Gastroesophageal sphincter (tissue), 4 donors: ENCODE measurements around the gene HOXA7. TPM values are rescaled to one million over a fixed set of nuclear protein-coding genes. Genes with fewer than 3 reads are reported as not detected.

Experiments used
- ATAC-seq: fragments of 150-250 bp; one replicate; pipeline ENCODE4 v1.9.1; 2016; ENCODE audit warnings: mild to moderate bottlenecking, moderate library complexity
- H3K27ac ChIP-seq, 4 donors: fragments of 200-600 bp; sonication (generic) in 3 of 4; 1 replicate in 3 of 4; 2 replicates in 1 of 4; pipeline ENCODE4 v1.5.1; 2016 to 2019
- H3K27me3 ChIP-seq: fragments of 200-600 bp; sonication (generic); one replicate; pipeline ENCODE4 v1.5.1; 2019
- H3K36me3 ChIP-seq, 2 donors: fragments of 200-600 bp; sonication (generic); one replicate each; pipeline ENCODE4 v1.5.1; 2019; ENCODE audit warnings: control low read depth in 1 of 2
- H3K4me1 ChIP-seq, 3 donors: fragments of 200-600 bp; sonication (generic); 1 replicate in 2 of 3; 2 replicates in 1 of 3; pipeline ENCODE4 v1.5.1; 2016 to 2019; ENCODE audit warnings: control low read depth in 2 of 3
- H3K4me3 ChIP-seq, 2 donors: fragments of 200-600 bp; sonication (generic); one replicate each; pipeline ENCODE4 v1.5.1; 2019; ENCODE audit warnings: mild to moderate bottlenecking in 1 of 2, moderate library complexity in 1 of 2
- H3K9me3 ChIP-seq, 3 donors: fragments of 200-600 bp; sonication (generic); one replicate each; pipeline ENCODE4 v1.5.1; 2017 to 2019; ENCODE audit warnings: control low read depth in 2 of 3
- EP300 ChIP-seq: sonication (generic); formaldehyde crosslinking; IDR thresholded peaks from one replicate; pipeline ENCODE4 v1.6.1; 2017; ENCODE audit warnings: antibody characterized with exemption, mild to moderate bottlenecking
- POLR2A ChIP-seq, 2 donors: fragments of 450-650 bp; IDR thresholded peaks; one replicate each; pipeline ENCODE4 v1.6.1; 2017; ENCODE audit warnings: antibody characterized with exemption in 2 of 2, mild to moderate bottlenecking in 2 of 2, moderate library complexity in 1 of 2
- POLR2AphosphoS5 ChIP-seq: sonication (generic); formaldehyde crosslinking; IDR thresholded peaks from one replicate; pipeline ENCODE4 v1.6.1; 2017; ENCODE audit warnings: antibody characterized with exemption
- WGBS, 2 donors: methylation state at CpG; one replicate each; pipeline ENCODE4 v1.1.5; 2018; ENCODE audit warnings: low coverage in 1 of 2; 5-methylcytosine and 5-hydroxymethylcytosine counted together
- total RNA-seq, 4 donors: library from RNA; depleted of rRNA; stranded (reverse); fragments of >200 nt; gene quantifications; one replicate each; pipeline ENCODE4 v1.1.0, GENCODE V29; 2016
- TF ChIP-seq, protein P1 (sequence below), 4 experiments: fragments of 200-600 bp in 2 of 4; fragments of 450-650 bp in 2 of 4; sonication (generic) in 1 of 4; IDR thresholded peaks; one replicate each; pipeline ENCODE4 v1.5.1; 2017 to 2019; ENCODE audit warnings: antibody characterized with exemption in 4 of 4, mild to moderate bottlenecking in 2 of 4, moderate library complexity in 2 of 4

The HOXA7 gene
- total RNA-seq, 4 donors from 2014 or later, result 0.85 to 5.1 (median 1.4) TPM

- WGBS, 2 donors, result 17% methylated on average over 2 of the region's 10 CpGs; no CpG with 5 or more reads in 1 of the 2 donors
Observed at GRCh38 chr7:27154369-27154768, 2.1 kb downstream of the HOXA7 start.

DNA sequence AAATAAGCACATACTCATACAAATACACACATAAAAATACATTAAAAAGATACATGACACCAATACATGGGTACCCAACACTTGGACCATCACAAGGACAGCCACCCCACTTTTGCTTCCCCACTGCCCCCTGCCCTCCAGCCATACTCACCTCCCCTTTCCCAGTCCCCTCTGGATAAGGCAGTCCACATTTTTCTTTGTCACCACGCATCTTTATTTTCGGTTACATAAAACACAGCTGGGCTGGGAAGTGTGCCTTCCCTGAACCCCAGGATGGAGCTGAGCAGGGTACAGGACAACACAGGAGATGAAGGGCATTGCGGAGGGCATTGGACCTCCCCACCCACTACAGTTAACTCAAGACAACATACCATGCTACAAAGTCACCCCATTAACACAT is 2.9 kb downstream of the HOXA7 start:
- H3K27me3 ChIP-seq, result peaks cover 86% of the 10 kb centered on the region
- no peak overlapping the region for H3K4me3 ChIP-seq
- H3K36me3 ChIP-seq, result no peaks in the 10 kb centered on the region
- no peak for ATAC-seq
- TF ChIP-seq POLR2A (IDR thresholded peaks at IDR 0.05) (no peak), POLR2AphosphoS5 (no peak), EP300 (no peak)
- TF ChIP-seq, protein P1, sequence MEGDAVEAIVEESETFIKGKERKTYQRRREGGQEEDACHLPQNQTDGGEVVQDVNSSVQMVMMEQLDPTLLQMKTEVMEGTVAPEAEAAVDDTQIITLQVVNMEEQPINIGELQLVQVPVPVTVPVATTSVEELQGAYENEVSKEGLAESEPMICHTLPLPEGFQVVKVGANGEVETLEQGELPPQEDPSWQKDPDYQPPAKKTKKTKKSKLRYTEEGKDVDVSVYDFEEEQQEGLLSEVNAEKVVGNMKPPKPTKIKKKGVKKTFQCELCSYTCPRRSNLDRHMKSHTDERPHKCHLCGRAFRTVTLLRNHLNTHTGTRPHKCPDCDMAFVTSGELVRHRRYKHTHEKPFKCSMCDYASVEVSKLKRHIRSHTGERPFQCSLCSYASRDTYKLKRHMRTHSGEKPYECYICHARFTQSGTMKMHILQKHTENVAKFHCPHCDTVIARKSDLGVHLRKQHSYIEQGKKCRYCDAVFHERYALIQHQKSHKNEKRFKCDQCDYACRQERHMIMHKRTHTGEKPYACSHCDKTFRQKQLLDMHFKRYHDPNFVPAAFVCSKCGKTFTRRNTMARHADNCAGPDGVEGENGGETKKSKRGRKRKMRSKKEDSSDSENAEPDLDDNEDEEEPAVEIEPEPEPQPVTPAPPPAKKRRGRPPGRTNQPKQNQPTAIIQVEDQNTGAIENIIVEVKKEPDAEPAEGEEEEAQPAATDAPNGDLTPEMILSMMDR (IDR thresholded peaks at IDR 0.05), result no peak
- 63% methylated on average over 3 of the region's 3 CpGs; no CpG with 5 or more reads in 1 of the 2 donors for WGBS, 2 donors
- no peaks in the 10 kb centered on the region for H3K9me3 ChIP-seq
- peaks cover 0 to 61% (median 20%) of the 10 kb centered on the region in 3 donors for H3K4me1 ChIP-seq
- H3K27ac ChIP-seq, result no peak overlapping the region

More at GRCh38 chr7:27154369-27154768, 2.1 kb downstream of the HOXA7 start:
- Histone ChIP-seq H3K9me3 (no peaks in the 10 kb centered on the region), H3K4me1 (peaks cover 0 to 60% (median 20%) of the 10 kb centered on the region in 3 donors), H3K4me3 (no peak overlapping the region), H3K27me3 (peaks cover 87% of the 10 kb centered on the region), H3K36me3 (no peaks in the 10 kb centered on the region), H3K27ac (no peak overlapping the region)
- TF ChIP-seq EP300 (no peak), POLR2AphosphoS5 (no peak), POLR2A (IDR thresholded peaks at IDR 0.05) (no peak)
- TF ChIP-seq, protein P1 (IDR thresholded peaks at IDR 0.05), result no peak
- ATAC-seq, result no peak

DNA sequence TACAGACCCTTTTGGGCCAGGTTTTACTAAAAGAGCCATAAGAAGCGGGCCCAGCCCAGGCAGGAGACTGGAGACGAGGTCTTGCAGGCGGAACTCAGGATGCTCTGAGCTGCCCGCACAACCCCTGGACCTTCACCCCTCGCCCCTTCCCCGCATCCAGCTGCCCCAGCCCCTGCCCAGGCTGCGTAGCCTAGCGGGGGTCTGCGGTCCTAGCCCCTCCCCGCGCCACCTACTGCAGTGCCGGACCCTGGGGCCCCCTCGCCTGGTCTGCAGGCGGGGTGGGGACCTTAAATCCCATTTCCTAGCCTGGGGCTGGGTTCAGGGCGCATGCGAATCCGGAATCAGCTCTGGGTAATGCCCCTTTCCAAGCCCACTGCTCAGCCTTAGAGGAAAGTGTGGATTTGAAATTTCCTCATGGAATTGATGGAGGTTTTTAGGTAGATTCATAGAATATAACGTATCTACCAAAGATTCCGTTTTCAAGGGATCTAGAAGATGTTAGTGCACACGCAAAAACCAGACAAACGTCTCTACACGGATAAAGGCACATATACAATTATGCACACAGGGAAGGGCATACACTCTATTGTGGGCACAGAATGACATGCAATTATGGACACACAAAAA is 3.5 kb downstream of the HOXA7 start:
- Histone ChIP-seq H3K36me3 (no peaks in the 10 kb centered on the region), H3K27me3 (peaks cover 86% of the 10 kb centered on the region), H3K9me3 (no peaks in the 10 kb centered on the region), H3K4me1 (peaks cover 0 to 67% (median 20%) of the 10 kb centered on the region in 3 donors), H3K27ac (peak overlapping the region in 2 of 4 donors; percentile 27 to 65), H3K4me3 (peak overlapping the region in 1 of 2 donors; percentile 47)
- no peak for ATAC-seq
- WGBS, 2 donors, result 64 to 71% methylated on average over 3 to 5 of the region's 22 CpGs
- TF ChIP-seq POLR2AphosphoS5, result no peak

DNA sequence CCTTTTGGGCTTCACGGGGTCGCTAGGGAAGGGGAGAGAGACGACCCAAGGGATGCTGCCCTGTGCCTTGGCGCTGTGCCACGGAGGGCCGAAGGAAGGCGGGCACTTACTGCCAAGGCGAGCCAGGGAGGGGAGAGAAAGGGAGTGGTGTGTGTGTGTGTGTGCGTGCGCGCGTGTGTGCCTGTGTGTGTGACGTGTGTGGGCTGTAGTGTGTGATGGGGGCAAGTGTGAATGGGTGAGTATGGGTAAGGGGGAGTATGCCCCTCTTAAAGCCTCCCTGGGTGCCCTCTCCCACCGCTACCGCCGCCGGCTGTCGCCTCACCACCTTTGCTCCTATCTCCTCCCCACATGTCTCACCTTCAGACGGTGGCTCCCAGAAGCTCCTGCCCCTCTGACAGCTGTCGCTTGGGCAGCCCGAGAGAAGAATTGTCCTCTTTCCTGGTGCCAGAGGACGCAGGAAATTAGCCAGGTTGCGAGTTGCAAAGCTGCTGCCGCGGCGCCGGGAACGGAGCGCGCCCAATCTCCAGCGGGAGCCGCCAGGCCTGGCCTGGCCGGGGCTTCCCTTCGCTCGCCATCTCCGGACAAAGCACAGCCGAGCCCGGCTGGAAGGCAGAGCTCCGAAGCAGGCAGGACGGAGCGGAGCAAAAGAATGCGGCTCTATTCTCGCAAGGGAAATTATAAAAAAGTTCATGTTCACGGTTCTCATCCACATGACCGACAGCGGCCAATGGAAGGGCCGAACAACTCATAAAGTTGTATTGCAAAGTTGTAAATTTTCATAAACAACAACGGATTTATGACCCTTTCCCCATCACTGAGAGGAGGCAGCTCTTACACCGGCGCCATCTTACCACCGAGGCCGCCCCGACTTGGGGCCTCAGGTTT is 4.3 kb downstream of the HOXA7 start, which contains the start of gene HOXA3:
TSS of gene HOXA3 (minus strand) at position 653 of the 885 bp plus-strand sequence. CDS start 41,943 bp downstream, outside the sequence.
- Histone ChIP-seq H3K27ac (peak within 1 kb of the TSS in 2 of 4 donors; percentile 29 to 65), H3K9me3 (no peaks in the 10 kb centered on the region), H3K4me3 (peak within 1 kb of the TSS in 1 of 2 donors; percentile 47), H3K36me3 (no peaks in the 10 kb centered on the region), H3K27me3 (peaks cover 86% of the 10 kb centered on the region), H3K4me1 (peaks cover 0 to 69% (median 20%) of the 10 kb centered on the region in 3 donors)
- ATAC-seq, result no peak
- 21 to 29% methylated on average over 8 to 23 of the region's 53 CpGs for WGBS, 2 donors
- TF ChIP-seq POLR2AphosphoS5, result peak; percentile 79
- TF ChIP-seq, protein P1 (IDR thresholded peaks at IDR 0.05), result no peak
- TF ChIP-seq EP300, result no peak

DNA sequence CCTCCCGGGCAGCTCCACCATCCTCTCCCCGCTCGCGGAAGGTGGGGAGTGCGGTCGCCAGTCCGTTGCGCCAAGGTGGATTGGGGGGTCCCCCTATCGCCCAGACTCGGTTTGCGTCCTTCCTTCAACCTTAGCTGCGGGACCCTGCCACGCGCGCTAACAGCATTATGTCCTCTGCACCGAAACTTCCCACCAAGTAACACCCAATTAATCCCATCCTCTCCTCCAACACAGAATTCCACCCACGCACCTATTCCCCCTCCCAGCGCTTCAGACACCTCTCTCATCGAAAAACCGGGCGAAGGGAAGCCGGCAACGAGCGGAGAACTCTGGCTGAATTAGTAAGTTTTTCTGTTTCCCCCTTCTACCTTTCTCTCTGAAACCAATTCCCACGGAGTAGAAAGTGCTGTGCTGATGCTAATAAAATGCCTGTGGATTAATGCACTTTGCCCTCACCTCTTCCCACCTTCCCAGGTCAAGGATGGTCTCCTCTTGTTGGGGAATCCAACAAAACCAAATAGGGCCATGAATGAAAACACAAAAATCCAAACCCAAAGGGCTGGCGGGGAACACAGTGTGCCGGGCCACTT is 5.0 kb downstream of the HOXA7 start:
- Histone ChIP-seq H3K4me1 (peaks cover 0 to 62% (median 20%) of the 10 kb centered on the region in 3 donors), H3K9me3 (no peaks in the 10 kb centered on the region), H3K4me3 (peak overlapping the region; percentile 2 to 47), H3K27me3 (peaks cover 80% of the 10 kb centered on the region), H3K27ac (peak overlapping the region in 2 of 4 donors; percentile 29 to 65), H3K36me3 (no peaks in the 10 kb centered on the region)
- WGBS, 2 donors, result 15% methylated on average over 11 to 18 of the region's 27 CpGs
- TF ChIP-seq POLR2A (IDR thresholded peaks at IDR 0.05) (no peak), POLR2AphosphoS5 (no peak), EP300 (no peak)
- TF ChIP-seq, protein P1 (IDR thresholded peaks at IDR 0.05), result no peak
- no peak for ATAC-seq
